Endothelial cell of umbilical vein (primary cell): ENCODE results near the gene SULT1E1. TPM values are rescaled to one million over a fixed set of nuclear protein-coding genes. Genes with fewer than 3 reads are reported as not detected.

Experiments used
- BruUV-seq: library from RNA; stranded (reverse); fragments of 400-500 nt; replicated peaks from 2 replicates; lab custom pipeline; 2021; lab: Mats Ljungman, UMichigan
- CTCF ChIA-PET: fragments of 300-600, 350-600 bp; sonication (Branson Sonifier 250); formaldehyde crosslinking; loops from one replicate; lab custom pipeline; 2021; ENCODE audit warnings: antibody characterized with exemption, inconsistent platforms; lab: Charles Lee
- POLR2A ChIA-PET: fragments of 300-600, 350-600 bp; sonication (Branson Sonifier 250); formaldehyde crosslinking; loops from one replicate; lab custom pipeline; 2021; ENCODE audit warnings: antibody characterized with exemption, inconsistent platforms; lab: Charles Lee
- DNase-seq: peaks from one replicate; pipeline ENCODE4 v3.0.0-alpha.2; 2011; ENCODE audit warnings: low read depth, low spot score
- FAIRE-seq: peaks from 2 replicates; lab custom pipeline; 2011; peaks lifted over from hg19 to GRCh38; lab: Jason Lieb, UNC
- H2AFZ ChIP-seq: 2 replicates; pipeline ENCODE4 v1.6.0; 2012; ENCODE audit warnings: low read depth, low read length, control low read depth, inconsistent platforms
- H3K27ac ChIP-seq: 2 replicates; pipeline ENCODE4 v1.5.1; 2011; ENCODE audit warnings: low read depth, mild to moderate bottlenecking, control low read depth, low read length, moderate library complexity; ENCODE audit not compliant: insufficient read depth
- H3K27me3 ChIP-seq, 2 experiments: 2 replicates each; pipeline versions ENCODE4 v1.6.0 to v1.6.1; 2011; ENCODE audit warnings: low read length in 2 of 2, mixed read lengths in 1 of 2; ENCODE audit not compliant: control insufficient read depth in 2 of 2, insufficient read depth in 2 of 2
- H3K36me3 ChIP-seq, 2 experiments: 2 replicates in 1 of 2; 3 replicates in 1 of 2; pipeline ENCODE4 v1.5.1; 2011; ENCODE audit warnings: low read length in 2 of 2, mild to moderate bottlenecking in 1 of 2, moderate library complexity in 1 of 2; ENCODE audit not compliant: control insufficient read depth in 2 of 2, insufficient read depth in 2 of 2; ENCODE audit errors: extremely low read depth in 1 of 2
- H3K4me1 ChIP-seq: 3 replicates; pipeline ENCODE4 v1.5.1; 2011; ENCODE audit warnings: mild to moderate bottlenecking, low read length; ENCODE audit not compliant: control insufficient read depth, insufficient read depth; ENCODE audit errors: extremely low read depth
- H3K4me2 ChIP-seq: 2 replicates; pipeline ENCODE4 v1.6.1; 2011; ENCODE audit warnings: low read length, control low read depth, mixed read lengths; ENCODE audit not compliant: insufficient read depth
- H3K4me3 ChIP-seq, 3 experiments: fragments of 200-600 bp in 1 of 3; sonication (generic), shearing (Covaris generic) in 1 of 3; replicated peaks in 1 of 3; 2 replicates each; pipeline ENCODE4 v1.5.1; 2011 to 2016; ENCODE audit warnings: control low read depth in 3 of 3, low read length in 3 of 3, mild to moderate bottlenecking in 2 of 3, inconsistent platforms in 1 of 3, low read depth in 1 of 3, moderate library complexity in 1 of 3; ENCODE audit not compliant: insufficient read depth in 1 of 3
- H3K79me2 ChIP-seq: 2 replicates; pipeline ENCODE4 v1.6.0; 2012; ENCODE audit warnings: low read length, inconsistent platforms; ENCODE audit not compliant: control insufficient read depth, insufficient read depth
- H3K9ac ChIP-seq: replicated peaks from 2 replicates; pipeline ENCODE3; 2011; ENCODE audit warnings: low read length, control low read depth; ENCODE audit not compliant: insufficient read depth; ENCODE audit errors: extremely low read depth
- H3K9me1 ChIP-seq: replicated peaks from 3 replicates; pipeline ENCODE4 v1.6.0; 2011; ENCODE audit warnings: mild to moderate bottlenecking, low read length; ENCODE audit not compliant: control insufficient read depth, insufficient read depth; ENCODE audit errors: extremely low read depth
- H3K9me3 ChIP-seq: replicated peaks from 2 replicates; pipeline ENCODE4 v1.5.1; 2012; ENCODE audit warnings: low read length, inconsistent platforms; ENCODE audit not compliant: control insufficient read depth, insufficient read depth
- H4K20me1 ChIP-seq: replicated peaks from 2 replicates; pipeline ENCODE3; 2011; ENCODE audit warnings: mild to moderate bottlenecking, low read length; ENCODE audit not compliant: control insufficient read depth, insufficient read depth; ENCODE audit errors: extremely low read depth
- CTCF ChIP-seq, 2 donors: IDR thresholded peaks; 1 replicate in 1 of 2; 2 replicates in 1 of 2; pipeline ENCODE4 v1.5.1; 2011; ENCODE audit warnings: low read length in 2 of 2, mild to moderate bottlenecking in 2 of 2, moderate library complexity in 2 of 2, control low read depth in 1 of 2, inconsistent platforms in 1 of 2, low read depth in 1 of 2; ENCODE audit not compliant: insufficient read depth in 1 of 2; ENCODE audit errors: extremely low read depth in 1 of 2
- EZH2 ChIP-seq: IDR thresholded peaks from 2 replicates; pipeline ENCODE4 v1.6.1; 2012; ENCODE audit warnings: borderline replicate concordance, low read depth, mild to moderate bottlenecking, moderate library complexity, low read length, inconsistent platforms; ENCODE audit not compliant: severe bottlenecking
- FOS ChIP-seq: IDR thresholded peaks from 2 replicates; pipeline ENCODE4 v1.6.1; 2011; ENCODE audit warnings: mild to moderate bottlenecking, low read length, moderate library complexity, borderline replicate concordance; ENCODE audit not compliant: insufficient read depth
- GATA2 ChIP-seq: IDR thresholded peaks from 2 replicates; pipeline ENCODE4 v1.7.0; 2011; ENCODE audit warnings: low read depth, mild to moderate bottlenecking, moderate library complexity, mixed read lengths, low read length; ENCODE audit not compliant: insufficient read length, insufficient read depth
- JUN ChIP-seq: IDR thresholded peaks from 2 replicates; pipeline ENCODE4 v1.6.1; 2011; ENCODE audit warnings: borderline replicate concordance, low read depth; ENCODE audit not compliant: insufficient read length, insufficient read depth
- MAX ChIP-seq: IDR thresholded peaks from 2 replicates; pipeline ENCODE4 v1.6.1; 2011; ENCODE audit not compliant: insufficient read depth, insufficient read length
- MYC ChIP-seq: IDR thresholded peaks from one replicate; pipeline ENCODE4 v1.6.1; 2011; ENCODE audit warnings: mild to moderate bottlenecking, low read depth, low read length
- POLR2A ChIP-seq: IDR thresholded peaks from 2 replicates; pipeline ENCODE4 v1.6.1; 2012; ENCODE audit warnings: low read depth, mild to moderate bottlenecking, control low read depth, low read length
- POLR2AphosphoS5 ChIP-seq: IDR thresholded peaks from 2 replicates; pipeline ENCODE4 v1.6.1; 2012; ENCODE audit warnings: low read depth, mild to moderate bottlenecking, control low read depth, low read length, moderate library complexity; ENCODE audit not compliant: insufficient read depth
- dilution Hi-C: fragments of 300-500 bp; cut with MboI; formaldehyde crosslinking; loops from one replicate; pipeline ENCODE4 v1.15.0; 2019; ENCODE audit warnings: low sequenced_read_pairs; ENCODE audit not compliant: extremely low pct_ligation_motif_present
- intact Hi-C: fragments of 100-400 bp; cut with micrococcal nuclease; formaldehyde crosslinking; loops from one replicate; pipeline ENCODE4 v1.10.0; 2022
- polyA plus RNA-seq, 4 experiments: library from polyadenylated mRNA; depleted of rRNA in 3 of 4; stranded (reverse) in 3 of 4; unstranded in 1 of 4; fragments of >200 nt; gene quantifications; 2 replicates each; pipeline versions ENCODE4 v1.2.1 to v1.2.3, GENCODE V29; 2011 to 2012; ENCODE audit warnings: missing spikeins in 1 of 4
- total RNA-seq: library from RNA; stranded (reverse); gene quantifications from 2 replicates; pipeline ENCODE4 v1.2.3, GENCODE V29; 2021

The SULT1E1 gene
- total and polyA plus RNA-seq, 2 donors (not counting 3 experiments of a cell fraction or from before 2014, with no cell fraction given), result 25.8 to 34.5 TPM

GRCh38 chr4:69878250-69878649 lies 18.3 kb upstream of the SULT1E1 start:
- Histone ChIP-seq H3K4me3 (no peak overlapping the region), H3K27ac (no peak overlapping the region), H3K9me3 (peaks cover 1% of the 10 kb centered on the region), H3K9me1 (no peaks in the 10 kb centered on the region), H3K4me2 (no peak overlapping the region), H3K79me2 (no peaks in the 10 kb centered on the region), H3K36me3 (no peaks in the 10 kb centered on the region), H3K27me3 (no peaks in the 10 kb centered on the region), H4K20me1 (no peaks in the 10 kb centered on the region), H3K9ac (no peak overlapping the region), H3K4me1 (peaks cover 6% of the 10 kb centered on the region), H2AFZ (no peak overlapping the region)
- ChIA-PET CTCF (interaction anchor here (2.8 to 6.3 kb wide), 2 partner anchors 55 to 188 kb away, joined by 11 to 105 read pairs; no protein-coding TSS in a partner anchor), POLR2A (no interaction called here)
- intact Hi-C loops (no loop called here), dilution Hi-C loops (no loop called here)
- no peak for DNase-seq
- no peak for TF ChIP-seq JUN
- no peak for TF ChIP-seq GATA2
- TF ChIP-seq FOS, result no peak
- no peak for TF ChIP-seq MAX
- TF ChIP-seq POLR2AphosphoS5, result no peak
- no peak for TF ChIP-seq CTCF (IDR thresholded peaks at IDR 0.05; ENCODE audit: extremely low read depth in 1 of 2, insufficient read depth in 1 of 2, low read depth in 1 of 2, low read length in 2 of 2)
- no peak for TF ChIP-seq EZH2
- no peak for TF ChIP-seq POLR2A
- TF ChIP-seq MYC, result no peak
- BruUV-seq, result no TSS peak
- FAIRE-seq, result no peak
